ENCODE data around the gene UPB1.
A peak's percentile ranks its signal among the peaks of the same experiment; 100 is the strongest.

The UPB1 gene

GRCh38 chr22:24471570-24471969 lies 23.6 kb upstream of the UPB1 start:
- H3K27ac ChIP-seq: no peak overlapping the region
- no peak overlapping the region for H3K9ac ChIP-seq (ENCODE audit: insufficient read length)
- TF ChIP-seq EZH2 (IDR thresholded peaks at IDR 0.05) (no peak), FOXP2 (optimal IDR thresholded peaks at IDR 0.05; ENCODE audit: control extremely low read depth, extremely low read length, insufficient read depth) (no peak), POLR2AphosphoS5 (IDR thresholded peaks at IDR 0.05; ENCODE audit: borderline replicate concordance, low read depth, low read length) (no peak)
- no peak overlapping the region for H3K4me3 ChIP-seq
- no peak for DNase-seq (ENCODE audit: low read depth, low spot score)
- H3K9me3 ChIP-seq (ENCODE audit: low read depth, low read length): no peaks in the 10 kb centered on the region
- H3K36me3 ChIP-seq (ENCODE audit: insufficient read depth, low read length): no peaks in the 10 kb centered on the region

- Histone ChIP-seq H3K9me3 (ENCODE audit: low read depth, low read length) (no peaks in the 10 kb centered on the region), H3K36me3 (ENCODE audit: insufficient read depth, low read length) (no peaks in the 10 kb centered on the region), H3K27ac (no peak overlapping the region), H3K4me3 (no peak overlapping the region), H3K9ac (ENCODE audit: insufficient read length) (no peak overlapping the region)
- TF ChIP-seq EZH2 (IDR thresholded peaks at IDR 0.05) (no peak), POLR2AphosphoS5 (IDR thresholded peaks at IDR 0.05; ENCODE audit: borderline replicate concordance, low read depth, low read length) (no peak), FOXP2 (optimal IDR thresholded peaks at IDR 0.05; ENCODE audit: control extremely low read depth, extremely low read length, insufficient read depth) (no peak)
- DNase-seq (ENCODE audit: low read depth, low spot score): no peak
Measured at GRCh38 chr22:24473284-24473683, 21.8 kb upstream of the UPB1 start.

GRCh38 chr22:24474221-24474620 lies 20.9 kb upstream of the UPB1 start:
- H3K36me3 ChIP-seq (ENCODE audit: insufficient read depth, low read length): no peaks in the 10 kb centered on the region
- no peak overlapping the region for H3K4me3 ChIP-seq
- H3K9ac ChIP-seq (ENCODE audit: insufficient read length): no peak overlapping the region
- no peak for TF ChIP-seq FOXP2 (optimal IDR thresholded peaks at IDR 0.05; ENCODE audit: control extremely low read depth, extremely low read length, insufficient read depth)
- no peak for TF ChIP-seq POLR2AphosphoS5 (IDR thresholded peaks at IDR 0.05; ENCODE audit: borderline replicate concordance, low read depth, low read length)
- no peak for TF ChIP-seq EZH2 (IDR thresholded peaks at IDR 0.05)
- no peak for DNase-seq (ENCODE audit: low read depth, low spot score)
- H3K9me3 ChIP-seq (ENCODE audit: low read depth, low read length): no peaks in the 10 kb centered on the region
- H3K27ac ChIP-seq: no peak overlapping the region

- Histone ChIP-seq H3K4me3 (no peak overlapping the region), H3K9ac (ENCODE audit: insufficient read length) (no peak overlapping the region), H3K36me3 (ENCODE audit: insufficient read depth, low read length) (no peaks in the 10 kb centered on the region), H3K9me3 (ENCODE audit: low read depth, low read length) (no peaks in the 10 kb centered on the region), H3K27ac (no peak overlapping the region)
- DNase-seq (ENCODE audit: low read depth, low spot score): no peak
- TF ChIP-seq POLR2AphosphoS5 (IDR thresholded peaks at IDR 0.05; ENCODE audit: borderline replicate concordance, low read depth, low read length): no peak
- TF ChIP-seq EZH2 (IDR thresholded peaks at IDR 0.05): no peak
- no peak for TF ChIP-seq FOXP2 (optimal IDR thresholded peaks at IDR 0.05; ENCODE audit: control extremely low read depth, extremely low read length, insufficient read depth)
Measured at GRCh38 chr22:24474649-24475255, 20.4 kb upstream of the UPB1 start.

GRCh38 chr22:24481641-24482040 lies 13.5 kb upstream of the UPB1 start:
- Histone ChIP-seq H3K27ac (no peak overlapping the region), H3K9ac (ENCODE audit: insufficient read length) (no peak overlapping the region), H3K9me3 (ENCODE audit: low read depth, low read length) (no peaks in the 10 kb centered on the region), H3K36me3 (ENCODE audit: insufficient read depth, low read length) (no peaks in the 10 kb centered on the region), H3K4me3 (no peak overlapping the region)
- no peak for DNase-seq (ENCODE audit: low read depth, low spot score)
- TF ChIP-seq EZH2 (IDR thresholded peaks at IDR 0.05) (no peak), POLR2AphosphoS5 (IDR thresholded peaks at IDR 0.05; ENCODE audit: borderline replicate concordance, low read depth, low read length) (no peak), FOXP2 (optimal IDR thresholded peaks at IDR 0.05; ENCODE audit: control extremely low read depth, extremely low read length, insufficient read depth) (no peak)

- Histone ChIP-seq H3K36me3 (ENCODE audit: insufficient read depth, low read length) (no peaks in the 10 kb centered on the region), H3K9ac (ENCODE audit: insufficient read length) (peak overlapping the region; percentile 9), H3K4me3 (peak overlapping the region; percentile 40), H3K9me3 (ENCODE audit: low read depth, low read length) (no peaks in the 10 kb centered on the region), H3K27ac (peak overlapping the region; percentile 80)
- DNase-seq (ENCODE audit: low read depth, low spot score): peak; percentile 48
- TF ChIP-seq POLR2AphosphoS5 (IDR thresholded peaks at IDR 0.05; ENCODE audit: borderline replicate concordance, low read depth, low read length): no peak
- TF ChIP-seq FOXP2 (optimal IDR thresholded peaks at IDR 0.05; ENCODE audit: control extremely low read depth, extremely low read length, insufficient read depth): no peak
- TF ChIP-seq EZH2 (IDR thresholded peaks at IDR 0.05): no peak
Measured at GRCh38 chr22:24482575-24482974, 12.6 kb upstream of the UPB1 start.

DNA sequence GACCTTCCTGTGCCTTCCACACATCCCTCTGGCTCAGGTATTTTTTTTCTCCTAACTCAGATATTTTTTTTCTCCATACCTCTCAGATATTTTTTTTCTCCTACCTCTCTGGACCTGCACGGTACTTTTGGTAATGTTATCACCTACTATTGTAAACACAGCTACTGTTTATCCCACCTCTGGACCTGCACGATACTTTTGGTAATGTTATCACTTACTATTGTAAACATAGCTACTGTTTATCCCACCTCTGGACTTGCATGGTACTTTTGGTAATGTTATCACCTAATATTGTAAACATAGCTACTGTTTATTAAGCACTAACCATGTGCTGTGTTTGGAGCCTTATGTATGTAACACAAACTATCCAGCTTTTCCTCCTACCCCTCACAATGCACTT lies 12.1 kb upstream of the UPB1 start:
- Histone ChIP-seq H3K27ac (peak overlapping the region; percentile 80; the same call in 1 of the 2 replicates), H3K36me3 (ENCODE audit: insufficient read depth, low read length) (no peaks in the 10 kb centered on the region), H3K4me3 (peak overlapping the region; percentile 40), H3K9me3 (ENCODE audit: low read depth, low read length) (no peaks in the 10 kb centered on the region), H3K9ac (ENCODE audit: insufficient read length) (no peak overlapping the region)
- no peak for TF ChIP-seq FOXP2 (optimal IDR thresholded peaks at IDR 0.05; ENCODE audit: control extremely low read depth, extremely low read length, insufficient read depth)
- no peak for TF ChIP-seq EZH2 (IDR thresholded peaks at IDR 0.05)
- no peak for TF ChIP-seq POLR2AphosphoS5 (IDR thresholded peaks at IDR 0.05; ENCODE audit: borderline replicate concordance, low read depth, low read length)
- DNase-seq (ENCODE audit: low read depth, low spot score): no peak

GRCh38 chr22:24483976-24484545 lies 11.1 kb upstream of the UPB1 start:
- TF ChIP-seq FOXP2 (optimal IDR thresholded peaks at IDR 0.05; ENCODE audit: control extremely low read depth, extremely low read length, insufficient read depth): no peak
- Histone ChIP-seq H3K4me3 (no peak overlapping the region), H3K27ac (no peak overlapping the region), H3K9me3 (ENCODE audit: low read depth, low read length) (no peaks in the 10 kb centered on the region), H3K36me3 (ENCODE audit: insufficient read depth, low read length) (no peaks in the 10 kb centered on the region), H3K9ac (ENCODE audit: insufficient read length) (no peak overlapping the region)
- DNase-seq (ENCODE audit: low read depth, low spot score): no peak

DNA sequence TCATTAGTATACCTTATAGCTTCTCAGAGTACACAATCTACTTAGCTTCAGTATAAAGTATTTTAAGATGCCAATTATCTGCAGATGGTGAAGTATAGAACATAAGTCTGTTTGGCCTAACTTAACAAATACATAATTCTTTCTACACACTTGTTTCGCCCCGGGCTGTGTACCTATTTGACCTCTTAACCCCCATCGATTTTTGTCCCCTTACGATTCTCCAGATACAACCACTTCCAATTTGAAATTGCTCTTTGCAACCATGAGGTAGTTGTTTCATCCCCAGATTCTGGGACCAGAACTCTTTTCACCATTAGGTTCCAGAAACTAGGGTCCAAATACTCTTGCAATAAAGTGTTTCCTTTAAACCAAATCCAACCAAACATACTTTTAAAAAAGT lies 10.0 kb upstream of the UPB1 start:
- Histone ChIP-seq H3K27ac (no peak overlapping the region), H3K36me3 (ENCODE audit: insufficient read depth, low read length) (no peaks in the 10 kb centered on the region)
- DNase-seq (ENCODE audit: low read depth, low spot score): no peak

More for the DNA sequence above, 10.0 kb upstream of the UPB1 start:
- no peak for TF ChIP-seq FOXP2 (optimal IDR thresholded peaks at IDR 0.05; ENCODE audit: control extremely low read depth, extremely low read length, insufficient read depth)
- TF ChIP-seq POLR2AphosphoS5 (IDR thresholded peaks at IDR 0.05; ENCODE audit: borderline replicate concordance, low read depth, low read length): no peak
- no peak for TF ChIP-seq EZH2 (IDR thresholded peaks at IDR 0.05)
- Histone ChIP-seq H3K9me3 (ENCODE audit: low read depth, low read length) (no peaks in the 10 kb centered on the region), H3K9ac (ENCODE audit: insufficient read length) (no peak overlapping the region), H3K4me3 (no peak overlapping the region)

All from SK-N-MC (cell line).